Measurements from ENCODE around the gene ANGPTL2. TPM values are rescaled to one million over a fixed set of nuclear protein-coding genes. Genes with fewer than 3 reads are reported as not detected.

ANGPTL2 gene
- total RNA-seq, 1 donor from 2014 or later, result 169 TPM

DNA sequence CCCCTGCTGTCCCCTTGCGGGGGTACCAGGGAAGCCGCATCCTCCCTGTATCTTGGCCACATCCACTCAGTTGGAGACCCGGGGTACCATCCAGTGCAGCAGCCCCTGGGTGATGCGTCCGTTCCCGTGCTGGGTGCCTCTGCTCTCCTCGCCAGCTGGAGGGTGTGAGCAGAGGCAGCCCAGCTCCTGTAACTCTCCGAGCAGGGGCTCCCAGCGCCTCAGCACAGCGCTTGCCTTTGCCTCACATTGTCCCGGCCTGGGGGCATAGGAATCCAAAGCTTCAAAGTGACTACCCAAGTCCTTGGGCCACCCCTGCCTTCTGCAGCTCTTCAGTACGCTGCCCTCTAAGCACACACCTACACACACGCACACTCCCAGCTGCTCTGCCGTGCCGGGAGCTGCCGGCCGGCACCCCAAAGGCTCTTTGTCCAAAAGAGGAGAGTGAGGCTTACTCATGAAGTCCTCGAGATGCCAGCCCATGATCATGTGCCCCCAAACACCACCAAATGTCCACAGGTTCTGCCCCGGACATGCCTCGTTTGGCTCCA, 733 bp downstream of the ANGPTL2 start:
- DNase-seq (ENCODE audit: low spot score), result peak; percentile 85

DNA sequence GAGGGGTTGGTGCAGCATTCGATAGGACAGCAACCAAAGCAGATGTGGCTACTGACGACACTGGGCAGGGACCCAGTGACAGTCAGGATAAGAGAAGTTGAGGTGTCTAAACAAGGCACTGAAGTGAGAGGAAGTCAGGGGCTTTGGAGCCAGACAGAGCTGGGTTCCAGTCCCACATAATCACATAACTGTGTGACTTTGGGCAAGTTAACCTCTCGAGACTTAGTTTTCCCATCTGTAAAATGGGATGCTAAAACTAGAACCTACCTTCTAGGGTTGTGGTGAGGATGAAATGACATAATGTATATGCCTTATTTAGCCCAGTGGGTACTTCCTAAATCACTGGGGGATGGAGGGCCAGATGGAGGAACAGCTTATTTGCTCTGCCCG, 3.1 kb downstream of the ANGPTL2 start:
- no peak for DNase-seq (ENCODE audit: low spot score)

DNA sequence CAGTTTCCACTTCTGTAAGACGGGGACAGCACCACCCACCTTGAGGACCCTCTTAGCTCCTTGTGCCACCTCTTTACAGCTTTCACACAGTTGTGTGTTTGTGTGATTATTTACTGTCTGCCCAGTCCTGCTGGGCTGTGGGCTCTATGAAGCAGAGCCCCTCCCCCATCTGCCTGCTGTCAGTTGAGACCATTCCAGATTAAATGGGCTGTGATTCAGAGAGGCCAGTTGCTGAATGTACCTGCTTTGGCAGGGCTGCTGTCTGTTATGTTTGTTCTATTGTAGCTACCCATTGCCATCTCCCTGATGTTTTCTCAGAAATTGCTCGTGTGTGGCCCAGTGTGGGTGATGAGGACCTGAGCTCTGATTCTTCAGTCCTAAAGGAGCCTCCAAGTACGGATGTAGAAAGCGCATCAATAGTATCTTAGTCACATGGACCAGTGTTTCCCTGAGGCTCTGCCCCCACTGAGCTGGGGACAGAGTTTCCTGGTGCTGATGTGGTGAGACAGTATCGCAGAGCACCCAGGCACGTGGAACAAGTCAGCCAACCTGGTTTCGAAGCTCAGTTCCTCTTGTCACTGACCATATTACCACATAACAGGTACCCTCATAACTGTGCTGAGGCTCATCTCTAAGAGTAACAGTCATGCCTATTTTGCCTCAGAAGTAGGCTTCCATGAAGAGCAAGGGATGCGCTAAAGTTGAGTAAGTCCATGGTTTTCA, 3.7 kb downstream of the ANGPTL2 start:
- DNase-seq (ENCODE audit: low spot score), result no peak

DNA sequence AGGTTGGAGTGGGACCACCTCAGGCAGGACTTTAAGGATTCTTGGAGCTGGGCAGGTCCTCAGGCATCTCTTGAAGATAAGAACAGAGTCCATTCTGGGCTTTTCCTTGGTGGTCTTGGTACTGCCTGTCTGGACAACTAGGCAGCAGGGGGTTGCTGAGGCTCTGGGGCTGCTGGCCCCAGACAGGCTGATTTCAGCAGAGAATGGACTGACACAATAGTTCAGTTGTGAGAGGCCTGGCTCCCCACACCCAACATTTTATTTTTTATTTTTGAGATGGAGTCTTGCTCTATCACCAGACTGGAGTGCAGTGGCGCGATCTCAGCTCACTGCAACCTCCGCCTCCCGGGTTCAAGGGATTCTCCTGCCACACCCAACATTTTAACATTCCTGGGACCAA, 4.6 kb downstream of the ANGPTL2 start:
- DNase-seq (ENCODE audit: low spot score), result no peak

DNA sequence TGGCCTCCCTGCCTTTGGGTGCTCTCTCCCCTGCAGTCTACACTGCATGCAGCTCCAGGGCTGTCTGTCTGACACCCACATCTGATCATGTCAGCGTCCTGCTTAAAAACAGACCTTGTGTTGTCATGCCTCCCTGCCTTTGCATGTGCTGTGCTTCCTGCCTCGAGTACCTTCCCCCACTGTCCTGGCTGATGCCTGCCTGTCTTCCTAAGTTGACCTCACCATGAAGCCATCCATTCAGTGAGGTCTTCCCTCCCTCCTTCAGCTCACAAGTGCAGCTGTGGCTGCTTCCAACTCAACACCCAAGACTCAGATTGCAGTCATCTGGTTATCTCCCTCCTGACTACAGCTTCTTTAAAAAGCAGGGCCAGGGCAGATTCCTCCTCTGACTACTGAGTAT, 5.5 kb downstream of the ANGPTL2 start:
- DNase-seq (ENCODE audit: low spot score), result no peak

DNA sequence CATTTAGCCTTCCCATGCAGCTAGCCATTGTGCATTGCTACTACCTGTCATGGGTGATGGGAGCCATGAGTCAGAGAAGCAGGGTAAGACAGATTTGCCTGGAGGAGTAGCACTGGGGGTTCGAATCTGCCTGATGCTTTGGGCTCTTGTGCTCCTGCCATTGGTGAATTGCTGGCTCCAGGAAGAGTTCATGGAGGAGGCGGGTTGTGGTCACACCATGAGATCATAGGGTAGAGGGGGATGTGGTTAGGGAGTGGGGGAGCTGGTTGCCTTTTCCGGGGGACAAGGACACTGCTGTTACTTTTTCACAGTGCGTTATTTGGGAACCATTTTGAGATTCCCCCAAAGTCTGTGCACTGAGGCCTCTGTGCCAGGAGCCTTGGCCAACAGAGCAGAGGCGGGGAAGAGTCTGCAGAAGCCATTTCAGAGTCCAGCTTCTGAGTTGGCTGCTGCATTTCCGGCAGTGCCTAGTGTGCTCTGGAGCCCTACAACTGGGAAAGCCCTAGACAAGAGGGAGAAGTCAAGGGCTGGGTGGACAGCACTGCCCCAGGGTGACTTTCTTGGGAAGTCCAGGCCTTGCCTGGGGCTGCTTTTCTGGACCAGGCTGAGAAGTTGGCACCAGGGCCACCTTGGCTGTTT, 6.2 kb downstream of the ANGPTL2 start:
- no peak for DNase-seq (ENCODE audit: low spot score)

DNA sequence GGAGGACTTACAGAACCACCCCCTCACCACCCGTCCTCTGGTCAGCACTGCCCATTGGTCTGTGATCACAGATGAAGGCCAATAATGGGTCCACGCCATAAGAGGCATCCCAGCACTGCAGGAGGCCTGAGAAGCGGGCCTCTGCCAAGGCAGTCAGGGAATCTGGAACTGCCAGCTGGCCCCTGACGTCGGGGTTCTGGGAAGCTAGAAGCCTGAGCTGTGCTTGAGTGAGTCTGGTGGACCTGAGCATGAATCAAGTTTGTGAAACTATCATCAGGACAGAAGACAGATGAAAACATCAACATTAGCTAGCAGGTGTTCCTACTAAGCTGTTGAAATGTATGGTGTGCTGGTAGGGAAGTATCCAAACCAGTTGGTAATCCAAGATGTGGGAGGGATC, 7.8 kb downstream of the ANGPTL2 start:
- no peak for DNase-seq (ENCODE audit: low spot score)

DNA sequence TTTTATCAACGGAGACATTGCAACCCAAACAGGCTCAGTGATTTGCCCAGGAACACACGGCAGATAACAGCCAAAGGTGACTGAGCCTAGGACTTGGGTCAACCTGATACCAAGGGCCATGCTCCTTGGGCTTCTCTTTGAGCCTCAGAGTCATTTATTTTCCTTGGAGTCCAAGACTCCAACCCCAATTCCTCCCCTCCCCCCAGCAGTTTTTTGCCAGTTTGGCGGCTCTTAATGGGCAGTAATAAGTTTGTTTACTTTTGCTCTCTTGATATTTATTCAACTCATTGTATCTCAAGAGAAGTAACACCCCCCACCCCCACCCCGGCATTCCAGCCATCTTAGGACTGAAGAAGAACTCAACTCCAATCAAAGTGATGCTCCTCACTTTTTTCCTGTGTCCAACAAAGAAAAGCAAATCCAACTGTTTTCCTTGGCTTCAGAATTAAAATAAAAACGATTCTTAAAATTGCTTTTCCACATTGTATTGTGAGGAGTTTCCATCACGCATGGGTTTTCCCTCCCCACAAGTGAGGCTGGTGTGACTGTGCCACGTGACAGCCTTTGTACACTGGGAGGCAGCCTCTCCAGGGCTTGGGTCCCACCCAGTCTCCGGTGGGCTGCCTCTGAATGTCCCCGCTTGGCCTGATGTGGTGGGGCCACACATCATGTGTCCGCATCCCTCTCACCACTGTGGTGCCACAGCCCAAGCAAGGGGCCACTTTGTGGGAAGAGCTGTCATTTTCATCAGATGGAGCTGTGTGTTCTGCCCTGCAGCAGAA, 9.1 kb downstream of the ANGPTL2 start:
- DNase-seq (ENCODE audit: low spot score), result no peak

DNA sequence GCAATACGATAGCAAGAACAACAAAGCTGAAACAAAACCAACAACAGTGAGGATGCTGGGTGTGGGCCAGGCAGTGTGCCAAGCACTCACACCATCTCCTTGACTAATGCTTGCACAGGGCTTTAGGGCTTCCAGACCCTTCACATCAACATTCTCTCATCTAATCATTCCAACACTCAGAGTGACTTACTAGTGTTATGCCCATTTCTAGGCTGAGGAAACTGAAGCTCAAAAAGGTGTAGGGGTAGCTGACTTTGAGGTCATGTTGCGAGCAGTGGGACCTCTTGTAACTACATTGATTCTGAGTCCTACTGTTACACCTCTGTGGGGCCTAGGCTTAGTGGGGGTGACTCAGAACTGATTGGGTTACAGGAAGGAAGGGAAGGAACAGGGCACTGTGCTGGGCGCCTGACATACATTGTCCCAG, 9.7 kb downstream of the ANGPTL2 start:
- DNase-seq (ENCODE audit: low spot score), result no peak

DNA sequence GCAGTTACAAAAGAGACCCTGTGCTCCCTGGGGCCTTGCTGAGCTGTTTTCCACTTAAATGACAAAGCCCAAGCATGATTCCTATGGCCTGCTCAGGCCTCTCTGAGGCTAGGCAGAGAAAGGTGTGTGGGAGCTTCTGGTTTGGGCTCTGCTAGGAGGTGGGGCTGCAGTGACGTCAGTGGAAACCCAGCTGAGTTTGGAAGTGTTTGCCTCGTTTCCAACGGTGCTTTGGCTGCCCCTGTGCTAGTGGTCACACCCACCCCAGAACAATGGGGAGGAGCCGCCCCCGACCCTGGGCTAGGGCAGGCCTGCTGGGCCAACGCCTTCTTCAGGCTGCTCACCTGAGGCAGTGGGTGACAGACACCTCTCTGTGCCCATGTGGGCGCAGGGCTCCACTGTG, 10.4 kb downstream of the ANGPTL2 start:
- DNase-seq (ENCODE audit: low spot score), result no peak

DNA sequence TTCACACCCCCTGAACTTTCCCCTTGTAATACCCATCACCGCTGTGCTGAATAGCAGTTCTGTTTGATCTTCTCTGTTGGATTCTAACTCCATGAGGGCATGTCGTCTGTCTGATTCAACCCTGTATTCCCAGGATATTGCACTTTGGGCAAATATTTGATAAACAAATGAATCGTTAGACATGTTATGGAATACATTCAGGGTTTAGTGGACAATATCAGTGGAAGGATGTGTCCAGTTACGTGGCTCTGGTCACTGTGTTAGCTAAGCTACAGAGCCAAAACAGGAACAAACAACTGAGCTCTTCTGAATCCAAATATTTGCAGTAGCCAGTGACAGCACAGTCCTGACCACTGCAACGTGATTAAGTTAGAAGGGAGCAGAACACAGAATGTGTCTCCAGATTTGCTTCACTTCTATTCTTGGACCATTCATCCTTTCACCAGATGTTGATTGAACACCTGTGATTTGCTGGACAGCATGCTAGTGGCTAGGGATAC, 13.2 kb downstream of the ANGPTL2 start:
- DNase-seq (ENCODE audit: low spot score), result no peak

DNA sequence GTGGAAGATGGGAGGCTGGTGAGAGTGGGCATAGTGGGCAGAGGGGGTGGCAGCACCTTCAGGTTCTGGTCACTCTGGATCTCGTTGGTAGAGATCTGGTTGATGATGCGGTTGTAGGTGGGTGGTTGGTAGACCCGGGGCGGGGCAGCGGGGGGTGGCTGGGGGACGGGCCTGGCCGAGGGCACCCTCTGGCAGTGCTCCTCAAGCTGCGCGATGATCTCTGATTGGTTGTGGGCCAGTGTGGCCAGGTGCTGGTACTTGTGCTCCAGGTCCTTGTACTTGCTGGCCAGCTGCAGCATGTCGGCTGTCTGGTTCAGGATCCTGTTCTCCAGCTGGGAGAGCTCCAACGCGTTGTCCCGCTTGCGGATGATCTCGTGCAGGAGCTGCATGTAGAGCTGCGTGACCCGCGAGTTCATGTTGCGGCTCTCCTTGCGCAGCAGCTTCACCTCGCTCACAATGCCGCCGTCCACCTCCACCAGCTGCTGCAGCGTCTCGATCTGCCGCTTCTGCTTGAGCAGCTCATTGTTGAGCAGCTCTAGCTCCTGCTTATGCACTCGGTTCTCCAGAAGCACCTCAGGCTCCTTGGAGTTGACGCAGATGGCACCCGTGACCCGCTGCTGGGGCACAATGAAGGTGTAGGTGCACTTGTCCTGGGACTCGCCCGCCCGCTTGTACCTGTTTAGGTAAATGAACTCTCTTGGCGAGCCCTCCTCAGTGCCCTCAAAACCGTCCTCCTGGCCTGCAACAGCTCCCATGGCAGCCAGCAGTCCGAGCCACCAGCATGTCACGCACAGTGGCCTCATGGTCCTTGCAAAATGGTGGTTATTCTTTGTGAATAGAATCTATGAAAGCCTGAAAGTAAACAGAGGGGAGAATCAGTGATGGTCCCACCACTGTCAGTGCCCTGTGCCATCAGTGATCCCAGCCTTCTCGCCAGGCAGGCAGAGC, 14.2 kb downstream of the ANGPTL2 start:
- DNase-seq (ENCODE audit: low spot score), result no peak

DNA sequence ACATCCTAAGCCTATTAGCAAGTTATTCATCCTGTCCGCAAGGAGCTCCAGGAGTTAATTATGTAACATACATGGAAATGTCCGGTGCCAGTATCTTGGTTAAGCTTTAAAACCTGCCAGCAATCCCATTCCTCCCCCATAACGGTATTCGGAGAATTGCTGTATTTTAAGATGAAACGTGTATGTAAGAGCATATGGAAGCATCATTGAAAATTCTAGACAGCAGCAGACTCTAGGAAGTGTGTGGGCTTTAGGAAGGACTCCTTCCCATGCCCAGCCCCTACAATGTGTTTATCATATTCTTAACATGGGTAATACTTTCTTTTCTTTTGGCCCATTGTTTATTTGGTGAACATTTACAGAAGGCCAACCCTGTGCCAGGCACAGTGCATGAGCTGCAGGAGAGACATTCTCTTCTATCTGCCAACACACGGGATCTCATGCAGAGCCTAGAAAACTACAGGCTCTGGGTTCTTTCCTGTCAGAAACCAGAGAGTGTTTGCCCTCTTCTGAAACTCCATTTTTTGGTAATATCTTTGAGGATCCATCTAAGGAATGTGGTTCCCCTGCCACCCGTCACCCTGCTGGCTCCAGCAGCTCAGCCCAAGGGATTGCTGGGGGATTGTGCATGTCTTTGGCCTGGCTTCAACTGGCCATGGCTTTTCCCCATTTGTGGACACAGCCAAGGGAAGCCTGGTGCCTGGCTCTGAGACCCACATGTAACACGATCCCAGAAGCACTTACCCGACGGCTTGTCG, 15.1 kb downstream of the ANGPTL2 start:
- DNase-seq (ENCODE audit: low spot score), result no peak

DNA sequence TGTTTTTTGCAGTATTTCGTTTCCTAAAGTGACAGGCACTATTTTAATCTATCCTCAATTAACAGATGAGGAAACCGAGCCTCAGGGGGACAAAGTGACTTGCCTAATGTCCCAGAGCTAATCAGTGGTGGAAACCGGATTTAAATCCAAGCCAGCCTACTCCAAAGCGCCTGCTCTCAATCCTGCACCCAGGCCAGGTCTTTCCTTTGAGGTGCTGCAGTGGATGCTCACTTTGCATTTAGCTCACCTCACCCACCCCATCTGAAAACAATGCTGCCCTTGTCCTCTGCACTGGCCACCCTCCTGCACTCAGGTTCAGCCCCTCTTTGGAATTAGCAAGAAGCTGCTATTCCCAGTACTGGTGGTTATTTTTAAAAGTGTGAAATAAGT, 16.0 kb downstream of the ANGPTL2 start:
- DNase-seq (ENCODE audit: low spot score), result no peak

DNA sequence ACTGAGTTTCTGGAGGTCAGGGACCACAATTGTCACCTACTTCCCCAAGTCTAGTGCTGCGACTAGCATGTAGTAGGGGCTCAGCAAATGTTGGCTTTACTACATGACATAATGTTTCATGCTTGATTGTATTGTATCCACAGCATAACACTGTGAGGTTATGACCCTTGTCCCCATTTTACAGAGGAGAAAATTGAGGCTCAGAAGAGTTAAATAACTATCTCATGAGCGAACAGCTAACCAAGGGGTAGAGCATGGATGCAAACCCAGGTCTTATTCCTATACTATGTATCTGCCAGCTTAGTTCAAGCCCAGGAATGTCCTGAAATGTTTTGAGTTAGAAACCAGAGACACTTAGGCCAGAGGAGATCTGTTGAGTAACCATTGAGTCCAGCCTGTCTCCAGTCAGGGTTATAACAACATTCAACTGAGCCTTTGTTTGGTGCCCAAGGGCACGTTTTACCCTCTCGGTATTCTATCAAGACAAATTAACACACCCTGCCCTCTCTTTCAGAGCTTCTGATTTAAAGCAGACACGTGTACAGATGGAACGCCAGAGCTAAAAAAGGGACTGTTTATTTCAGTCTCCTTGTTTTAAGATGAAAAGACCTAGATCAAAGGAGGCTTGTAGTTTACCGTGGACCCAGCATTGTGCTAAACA, 16.5 kb downstream of the ANGPTL2 start:
- DNase-seq (ENCODE audit: low spot score), result no peak

DNA sequence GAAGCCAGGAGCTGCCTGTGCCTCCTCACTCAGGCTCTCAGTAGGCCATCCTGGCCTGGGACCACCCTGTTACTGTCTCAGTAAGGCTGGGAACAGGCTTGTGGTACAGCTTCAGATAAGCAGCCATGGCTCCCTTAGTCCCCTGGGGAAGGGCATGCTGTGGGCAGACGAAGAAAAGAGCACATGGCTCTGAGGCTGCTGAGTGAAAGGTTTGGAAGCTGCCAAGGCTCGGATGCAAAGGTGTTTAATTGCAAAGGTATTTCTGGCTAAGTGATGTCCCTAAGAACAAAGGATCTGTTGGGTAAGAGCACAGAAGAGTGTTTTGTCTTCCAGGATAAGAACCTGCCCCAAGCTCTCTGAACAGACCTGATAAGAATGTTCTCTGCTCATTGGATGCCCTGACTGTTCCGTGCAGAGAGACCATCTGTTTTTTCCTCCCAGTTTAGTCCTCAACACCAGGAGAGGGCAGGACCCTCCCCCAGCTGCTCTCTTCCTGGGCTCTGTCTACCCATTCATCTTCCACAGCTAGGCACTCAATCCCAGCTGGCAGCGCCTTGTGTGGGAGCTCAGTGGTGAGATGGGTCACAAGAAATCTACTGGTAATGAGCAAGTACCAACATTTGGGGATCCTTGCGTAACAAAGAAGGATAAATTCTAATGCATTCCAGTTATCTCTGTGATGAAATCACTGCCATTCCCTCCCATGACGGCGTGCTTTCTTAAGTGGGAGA, 17.7 kb downstream of the ANGPTL2 start:
- no peak for DNase-seq (ENCODE audit: low spot score)

DNA sequence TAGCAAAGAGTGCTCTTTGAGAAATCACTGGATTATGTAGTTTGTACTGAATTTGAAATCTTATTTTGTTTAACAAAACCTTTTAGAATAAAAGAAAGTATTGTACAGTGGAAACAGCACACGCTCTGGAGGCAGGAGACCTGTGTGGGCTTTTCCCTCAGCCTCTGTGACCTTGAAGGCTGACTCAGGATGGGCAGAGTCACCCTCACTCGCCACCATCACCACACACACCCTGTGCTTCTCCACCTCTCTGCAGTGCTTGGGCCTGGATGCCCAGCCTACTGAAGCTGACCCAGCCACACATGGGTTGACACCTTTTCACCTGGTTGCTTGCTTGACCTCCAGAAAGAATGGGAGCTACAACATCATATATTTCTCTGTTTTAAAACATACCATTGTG, 19.6 kb downstream of the ANGPTL2 start:
- no peak for DNase-seq (ENCODE audit: low spot score)

DNA sequence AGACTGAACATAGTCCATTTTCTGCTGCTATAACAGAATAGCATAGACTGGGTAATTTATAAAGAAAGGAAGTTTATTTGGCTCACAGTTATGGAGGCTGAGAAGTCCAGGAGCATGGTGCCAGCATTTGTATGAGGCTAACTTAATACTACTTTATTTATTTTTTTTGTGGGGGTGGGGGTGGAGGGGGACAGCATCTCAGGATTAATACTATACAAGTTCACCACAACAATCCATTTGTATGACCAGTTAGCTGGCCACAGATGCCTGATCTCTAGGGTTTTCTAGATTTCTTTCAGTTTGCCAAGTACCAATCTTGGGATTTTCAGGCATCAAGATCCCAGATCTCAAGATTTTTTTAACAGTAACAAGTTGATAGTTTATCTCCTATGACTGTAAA, 20.3 kb downstream of the ANGPTL2 start:
- no peak for DNase-seq (ENCODE audit: low spot score)

DNA sequence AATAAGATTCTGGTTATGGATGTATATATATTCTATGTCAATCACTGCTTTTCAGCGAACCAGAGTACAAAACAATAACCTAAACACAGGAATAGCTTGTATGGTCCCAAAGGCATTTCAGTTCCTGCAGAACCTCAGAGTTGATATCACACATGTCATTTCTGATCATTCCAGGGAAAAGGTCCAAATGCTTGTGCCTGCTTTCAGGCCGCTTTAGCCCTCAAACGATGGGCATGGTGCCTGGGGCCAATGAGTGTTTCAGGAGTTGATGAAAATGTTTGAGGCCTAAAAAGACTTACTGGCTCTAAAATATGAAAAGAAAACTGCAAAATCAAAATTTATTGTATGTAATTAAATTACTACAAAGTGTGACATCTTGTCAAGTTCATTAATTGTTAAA, 22.8 kb downstream of the ANGPTL2 start:
- DNase-seq (ENCODE audit: low spot score), result no peak
